Esophagus squamous epithelium (tissue), 5 donors: ENCODE data around the gene ASMTL. TPM values are rescaled to one million over a fixed set of nuclear protein-coding genes. Genes with fewer than 3 reads are reported as not detected.
A peak's percentile ranks its signal among the peaks of the same experiment; 100 is the strongest.
"Not testable (repeated sequence)": the region's sequence is repeated elsewhere in the genome, so short reads cannot be mapped to it uniquely, and the experiment has no call there.

Experiments
- DNase-seq: peaks from one replicate; lab custom pipeline; 2025; lab: John Stamatoyannopoulos, UW
- H3K27ac ChIP-seq, 4 donors: fragments of 200-600 bp; sonication (generic); one replicate each; pipeline ENCODE4 v1.5.1; 2016 to 2019; ENCODE audit warnings: mild to moderate bottlenecking in 1 of 4
- H3K27me3 ChIP-seq, 4 donors: fragments of 200-600 bp; sonication (generic); 1 replicate in 3 of 4; 2 replicates in 1 of 4; pipeline versions ENCODE4 v1.5.1 to v1.6.0; 2017 to 2021; ENCODE audit warnings: antibody characterized with exemption in 1 of 4
- H3K36me3 ChIP-seq, 3 donors: fragments of 200-600 bp; sonication (generic); one replicate each; pipeline ENCODE4 v1.5.1; 2016 to 2019
- H3K4me1 ChIP-seq, 3 donors: fragments of 200-600 bp; sonication (generic); one replicate each; pipeline ENCODE4 v1.5.1; 2017 to 2019
- H3K4me3 ChIP-seq, 4 donors: fragments of 200-600 bp; sonication (generic); 1 replicate in 3 of 4; 2 replicates in 1 of 4; pipeline ENCODE4 v1.5.1; 2016 to 2019; ENCODE audit warnings: mild to moderate bottlenecking in 2 of 4, moderate library complexity in 1 of 4
- H3K9me3 ChIP-seq, 3 donors: fragments of 200-600 bp; sonication (generic); one replicate each; pipeline ENCODE4 v1.5.1; 2016 to 2019
- CTCF ChIP-seq, 6 experiments: fragments of 450-650 bp in 4 of 6; fragments of 200-600 bp in 2 of 6; sonication (generic) in 2 of 6; IDR thresholded peaks; one replicate each; pipeline ENCODE4 v1.5.1; 2016 to 2019; ENCODE audit warnings: antibody characterized with exemption in 6 of 6, mild to moderate bottlenecking in 4 of 6, moderate library complexity in 4 of 6
- POLR2A ChIP-seq, 4 donors: fragments of 450-650 bp; IDR thresholded peaks; one replicate each; pipeline ENCODE4 v1.6.1; 2017; ENCODE audit warnings: antibody characterized with exemption in 4 of 4, mild to moderate bottlenecking in 4 of 4, moderate library complexity in 3 of 4
- WGBS, 2 donors: methylation state at CpG; one replicate each; pipeline ENCODE4 v1.1.5; 2018; 5-methylcytosine and 5-hydroxymethylcytosine counted together
- intact Hi-C: fragments of 100-400 bp; cut with DNase I; formaldehyde crosslinking; loops from one replicate; pipeline ENCODE4 v1.15.0; 2022
- total RNA-seq, 4 donors: library from RNA; depleted of rRNA; stranded (reverse); fragments of >200 nt; gene quantifications; one replicate each; pipeline ENCODE4 v1.1.0, GENCODE V29; 2016
- donor health status: DM: yes; HTN: yes; CAD: no.

ASMTL gene
- total RNA-seq, 4 donors from 2014 or later: 4.4 to 21.4 (median 11.1) TPM

GRCh38 chrX:1493877-1494510 lies 41.3 kb upstream of the ASMTL start:
- Histone ChIP-seq H3K36me3 (no peaks in the 10 kb centered on the region), H3K4me1 (peaks cover 0 to 9% (median 0%) of the 10 kb centered on the region in 3 donors), H3K27ac (peak overlapping the region in 1 of 4 donors; percentile 21), H3K27me3 (no peaks in the 10 kb centered on the region), H3K9me3 (no peaks in the 10 kb centered on the region), H3K4me3 (no peak overlapping the region)
- intact Hi-C loops: no loop called here
- TF ChIP-seq POLR2A (IDR thresholded peaks at IDR 0.05) (no peak), CTCF (IDR thresholded peaks at IDR 0.05) (no peak)
- WGBS, 2 donors: 38 to 43% methylated on average over 4 to 6 of the region's 15 CpGs
- DNase-seq: no peak

- peaks cover 0 to 9% (median 0%) of the 10 kb centered on the region in 3 donors for H3K4me1 ChIP-seq
- H3K27me3 ChIP-seq: no peaks in the 10 kb centered on the region
- intact Hi-C loops: no loop called here
- peak overlapping the region in 1 of 4 donors; percentile 21 for H3K27ac ChIP-seq
- WGBS, 2 donors: 29 to 45% methylated on average over 16 of the region's 16 CpGs
- H3K9me3 ChIP-seq: no peaks in the 10 kb centered on the region
- DNase-seq: no peak
- no peak overlapping the region for H3K4me3 ChIP-seq
- no peaks in the 10 kb centered on the region for H3K36me3 ChIP-seq
- TF ChIP-seq POLR2A (IDR thresholded peaks at IDR 0.05) (no peak), CTCF (IDR thresholded peaks at IDR 0.05) (no peak)
These were observed 40.7 kb upstream of the ASMTL start for GRCh38 chrX:1493412-1493811.

GRCh38 chrX:1492421-1493012 lies 39.8 kb upstream of the ASMTL start:
- whole genome bisulfite sequencing, 2 donors: 81 to 86% methylated on average over 5 to 6 of the region's 9 CpGs
- DNase-seq: no peak
- H3K9me3 ChIP-seq: no peaks in the 10 kb centered on the region
- intact Hi-C loops: no loop called here
- H3K36me3 ChIP-seq: no peaks in the 10 kb centered on the region
- no peak overlapping the region for H3K4me3 ChIP-seq
- no peaks in the 10 kb centered on the region for H3K27me3 ChIP-seq
- TF ChIP-seq CTCF (IDR thresholded peaks at IDR 0.05) (no peak), POLR2A (IDR thresholded peaks at IDR 0.05) (no peak)
- peaks cover 0 to 9% (median 0%) of the 10 kb centered on the region in 3 donors for H3K4me1 ChIP-seq
- H3K27ac ChIP-seq: no peak overlapping the region

GRCh38 chrX:1491851-1492349 lies 39.2 kb upstream of the ASMTL start:
- no peak overlapping the region for H3K4me3 ChIP-seq
- H3K36me3 ChIP-seq: no peaks in the 10 kb centered on the region
- no peaks in the 10 kb centered on the region for H3K9me3 ChIP-seq
- H3K4me1 ChIP-seq: peaks cover 0 to 9% (median 0%) of the 10 kb centered on the region in 3 donors
- WGBS, 2 donors: 80% methylated on average over 5 to 6 of the region's 6 CpGs
- TF ChIP-seq CTCF (IDR thresholded peaks at IDR 0.05) (no peak), POLR2A (IDR thresholded peaks at IDR 0.05) (no peak)
- intact Hi-C loops: no loop called here
- no peak for DNase-seq
- H3K27me3 ChIP-seq: no peaks in the 10 kb centered on the region
- H3K27ac ChIP-seq: no peak overlapping the region

GRCh38 chrX:1491248-1491647 lies 38.5 kb upstream of the ASMTL start:
- H3K4me3 ChIP-seq, H3K4me1 ChIP-seq, H3K36me3 ChIP-seq, H3K9me3 ChIP-seq, H3K27me3 ChIP-seq, intact Hi-C loops, DNase-seq, H3K27ac ChIP-seq: not testable (repeated sequence)
- WGBS, 2 donors: 93 to 97% methylated on average over 4 of the region's 4 CpGs

GRCh38 chrX:1490723-1491122 lies 38.0 kb upstream of the ASMTL start:
- 43% methylated on average over 1 of the region's 1 CpG; no CpG with 5 or more reads in 1 of the 2 donors for WGBS, 2 donors
- H3K4me3 ChIP-seq, H3K27me3 ChIP-seq, H3K36me3 ChIP-seq, H3K9me3 ChIP-seq, intact Hi-C loops, H3K4me1 ChIP-seq, H3K27ac ChIP-seq, DNase-seq: not testable (repeated sequence)

GRCh38 chrX:1489354-1489753 lies 36.6 kb upstream of the ASMTL start:
- H3K9me3 ChIP-seq, intact Hi-C loops, H3K4me3 ChIP-seq, H3K36me3 ChIP-seq, H3K27me3 ChIP-seq, H3K27ac ChIP-seq, H3K4me1 ChIP-seq, DNase-seq: not testable (repeated sequence)
- WGBS, 2 donors: 71 to 77% methylated on average over 5 of the region's 5 CpGs
